Liver (tissue), 3 donors: ENCODE data around the gene CORO2A.

Experiments used
- CTCF ChIP-seq: fragments of 150-350 bp; IDR thresholded peaks from 2 replicates; pipeline ENCODE4 v1.5.1; 2017; ENCODE audit warnings: improper control_type of control experiment, low read depth, low read length; ENCODE audit not compliant: missing input control
- FOXA1 ChIP-seq: IDR thresholded peaks from 2 replicates; pipeline ENCODE4 v1.6.1; 2016; ENCODE audit warnings: antibody characterized with exemption
- GABPA ChIP-seq, 2 donors: IDR thresholded peaks in 1 of 2; conservative IDR thresholded peaks in 1 of 2; 2 replicates each; pipeline ENCODE4 v1.6.1; 2016; ENCODE audit warnings: antibody characterized with exemption in 2 of 2, mild to moderate bottlenecking in 1 of 2, moderate library complexity in 1 of 2
- MAX ChIP-seq: IDR thresholded peaks from 2 replicates; pipeline ENCODE4 v1.6.1; 2016; ENCODE audit warnings: antibody characterized with exemption
- REST ChIP-seq: IDR thresholded peaks from 2 replicates; pipeline ENCODE4 v1.6.1; 2016; ENCODE audit warnings: antibody characterized with exemption, mild to moderate bottlenecking
- donor health status: healthy.
- donor health status: healthy.

GRCh38 chr9:98147582-98147981 lies 44.9 kb downstream of the CORO2A start:
- TF ChIP-seq CTCF = no peak
- TF ChIP-seq REST = no peak
- no peak for TF ChIP-seq FOXA1
- TF ChIP-seq MAX = no peak
- TF ChIP-seq GABPA (IDR thresholded peaks at IDR 0.05 in 1 of 2, conservative IDR thresholded peaks at IDR 0.05 in 1 of 2) = no peak
